ENCODE measurements around the gene HSD17B11.

DNA sequence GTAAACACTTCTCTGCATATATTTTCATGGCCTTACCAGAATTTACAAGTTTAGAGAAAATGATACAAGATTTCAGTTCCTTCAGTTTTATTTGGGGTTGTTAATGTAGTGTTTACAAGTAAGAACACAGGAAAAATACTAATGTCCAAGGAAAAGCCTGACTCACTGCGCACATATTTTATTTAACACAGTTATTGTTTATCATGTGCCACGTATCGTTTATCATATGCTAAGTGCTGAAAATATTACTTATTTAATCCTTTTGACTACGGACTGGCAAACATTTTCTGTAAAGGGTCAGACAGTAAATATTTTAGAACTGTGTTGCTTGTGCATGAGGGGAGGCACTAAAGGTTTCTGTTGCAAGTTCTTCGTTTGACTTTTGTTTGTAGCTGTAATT is 69.1 kb downstream of the HSD17B11 start:
- TF ChIP-seq, protein P1, sequence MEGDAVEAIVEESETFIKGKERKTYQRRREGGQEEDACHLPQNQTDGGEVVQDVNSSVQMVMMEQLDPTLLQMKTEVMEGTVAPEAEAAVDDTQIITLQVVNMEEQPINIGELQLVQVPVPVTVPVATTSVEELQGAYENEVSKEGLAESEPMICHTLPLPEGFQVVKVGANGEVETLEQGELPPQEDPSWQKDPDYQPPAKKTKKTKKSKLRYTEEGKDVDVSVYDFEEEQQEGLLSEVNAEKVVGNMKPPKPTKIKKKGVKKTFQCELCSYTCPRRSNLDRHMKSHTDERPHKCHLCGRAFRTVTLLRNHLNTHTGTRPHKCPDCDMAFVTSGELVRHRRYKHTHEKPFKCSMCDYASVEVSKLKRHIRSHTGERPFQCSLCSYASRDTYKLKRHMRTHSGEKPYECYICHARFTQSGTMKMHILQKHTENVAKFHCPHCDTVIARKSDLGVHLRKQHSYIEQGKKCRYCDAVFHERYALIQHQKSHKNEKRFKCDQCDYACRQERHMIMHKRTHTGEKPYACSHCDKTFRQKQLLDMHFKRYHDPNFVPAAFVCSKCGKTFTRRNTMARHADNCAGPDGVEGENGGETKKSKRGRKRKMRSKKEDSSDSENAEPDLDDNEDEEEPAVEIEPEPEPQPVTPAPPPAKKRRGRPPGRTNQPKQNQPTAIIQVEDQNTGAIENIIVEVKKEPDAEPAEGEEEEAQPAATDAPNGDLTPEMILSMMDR (IDR thresholded peaks at IDR 0.05 in 8 of 11, conservative IDR thresholded peaks at IDR 0.05 in 3 of 11), result no peak
- TF ChIP-seq POLR2A (IDR thresholded peaks at IDR 0.05), result no peak
